GM11168 (cell line): ENCODE measurements around the gene TGIF2.

Experiments used
- in situ Hi-C: fragments of 300-500 bp; cut with MboI; formaldehyde crosslinking; loops from one replicate; pipeline ENCODE4 v1.12.0; 2022; ENCODE audit warnings: low sequenced_read_pairs; ENCODE audit not compliant: unreplicated experiment

TGIF2 gene

GRCh38 chr20:36574366-36575135, 1.2 kb downstream of the TGIF2 start:
- in situ Hi-C loops = no loop called here

DNA sequence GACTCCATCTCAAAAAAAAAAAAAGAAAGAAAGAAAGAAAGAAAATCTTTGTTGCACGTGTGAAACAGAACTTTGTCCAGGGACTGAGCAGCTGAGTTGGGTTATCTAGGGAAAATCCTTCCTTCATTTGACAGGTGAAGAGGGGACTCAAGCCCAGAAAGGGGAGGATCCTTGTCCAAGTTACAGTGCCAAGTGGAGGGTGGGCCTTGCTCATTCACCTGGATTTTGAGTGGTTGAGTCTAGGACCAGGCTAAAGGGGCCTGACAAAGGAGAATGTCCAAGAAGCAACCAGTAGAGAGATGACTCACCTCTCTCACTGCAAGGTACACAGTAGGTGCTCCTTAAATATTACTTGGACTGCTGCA, 2.7 kb downstream of the TGIF2 start:
- in situ Hi-C loops = no loop called here

GRCh38 chr20:36578356-36579041, 5.1 kb downstream of the TGIF2 start:
- in situ Hi-C loops = no loop called here

DNA sequence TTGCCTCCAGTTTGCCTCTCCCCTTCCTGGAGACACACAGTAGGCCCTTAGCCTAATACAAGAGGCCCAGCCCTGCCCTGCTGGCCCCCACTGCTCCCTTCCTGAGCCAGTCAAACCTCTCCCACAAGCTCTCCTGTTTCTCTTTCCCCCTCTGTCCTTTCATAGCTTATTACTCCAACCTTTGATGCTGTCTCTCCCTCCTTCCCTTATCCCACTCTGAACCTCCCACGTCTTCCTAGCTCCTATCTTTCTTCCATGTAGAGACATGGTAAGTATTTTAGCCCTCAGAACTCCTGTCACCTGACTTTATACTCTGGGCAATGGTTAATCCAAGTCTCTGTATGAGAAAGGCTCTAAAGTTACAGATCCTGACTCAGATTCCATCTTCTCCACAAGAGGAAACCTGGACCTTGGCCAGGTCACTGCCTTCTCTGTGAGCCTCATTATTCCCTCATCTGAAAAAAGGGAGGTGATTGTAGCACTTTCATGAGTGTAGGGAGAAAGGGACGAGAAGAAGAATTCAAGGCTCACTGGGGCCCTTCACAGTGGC, 6.7 kb downstream of the TGIF2 start:
- in situ Hi-C loops = no loop called here

DNA sequence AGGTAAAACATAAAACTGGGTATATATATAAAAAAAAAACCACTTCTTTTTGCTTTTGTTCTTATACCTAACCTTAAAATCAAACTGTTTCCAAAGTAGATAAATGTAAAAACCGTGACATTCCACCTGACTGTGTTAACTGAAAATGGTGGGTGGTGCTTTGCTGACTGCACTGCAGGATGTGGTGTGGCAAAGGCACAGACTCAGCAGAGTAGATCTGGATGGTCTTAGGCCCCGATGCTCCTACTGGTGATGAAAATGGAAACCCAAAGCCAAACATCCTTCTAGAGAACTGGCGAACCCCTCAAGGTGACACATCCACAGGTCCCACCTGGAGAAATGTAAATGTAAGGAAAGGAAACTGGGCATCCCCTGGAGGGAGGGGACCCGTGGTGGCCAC, 8.9 kb downstream of the TGIF2 start:
- in situ Hi-C loops = no loop called here

DNA sequence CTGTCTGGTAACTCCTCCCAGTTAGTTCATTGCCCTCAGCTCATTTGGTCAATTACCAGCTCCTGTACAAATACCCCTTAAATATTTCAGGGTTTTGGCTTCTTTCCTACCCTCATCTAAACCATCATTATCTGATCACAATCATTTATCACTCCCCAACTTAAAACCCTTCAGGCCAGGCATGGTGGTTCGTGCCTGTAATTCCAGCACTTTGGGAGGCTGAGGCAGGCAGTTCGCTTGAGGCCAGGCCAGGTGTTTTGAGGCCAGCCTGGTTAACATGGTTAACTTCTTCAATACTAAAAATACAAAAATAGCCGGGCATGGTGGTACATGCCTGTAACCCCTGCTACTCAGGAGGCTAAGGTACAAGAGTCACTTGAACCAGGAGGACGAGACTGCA, 9.4 kb downstream of the TGIF2 start:
- in situ Hi-C loops = no loop called here

DNA sequence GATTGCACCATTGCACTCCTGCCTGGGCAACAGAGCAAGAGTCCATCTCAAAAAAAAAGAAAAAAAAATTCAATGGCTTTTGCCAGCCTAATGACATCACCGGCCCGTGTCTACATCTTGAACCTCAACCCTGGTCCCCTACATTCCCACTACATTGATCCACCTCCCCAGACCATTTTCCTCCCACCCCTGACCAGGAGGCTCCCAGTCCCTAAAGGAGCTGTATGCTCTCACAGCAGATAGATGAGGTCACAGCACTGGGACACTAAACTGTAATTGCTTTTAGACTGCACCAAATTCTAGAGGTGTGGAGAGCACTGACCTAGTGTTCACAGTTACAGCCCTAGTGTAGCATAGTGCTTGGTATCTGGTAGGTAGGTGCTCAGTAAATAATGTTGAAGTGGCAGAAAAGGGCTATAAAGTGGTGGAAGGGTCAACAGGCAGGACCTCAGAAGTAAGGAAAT, 10.7 kb downstream of the TGIF2 start:
- in situ Hi-C loops = no loop called here

DNA sequence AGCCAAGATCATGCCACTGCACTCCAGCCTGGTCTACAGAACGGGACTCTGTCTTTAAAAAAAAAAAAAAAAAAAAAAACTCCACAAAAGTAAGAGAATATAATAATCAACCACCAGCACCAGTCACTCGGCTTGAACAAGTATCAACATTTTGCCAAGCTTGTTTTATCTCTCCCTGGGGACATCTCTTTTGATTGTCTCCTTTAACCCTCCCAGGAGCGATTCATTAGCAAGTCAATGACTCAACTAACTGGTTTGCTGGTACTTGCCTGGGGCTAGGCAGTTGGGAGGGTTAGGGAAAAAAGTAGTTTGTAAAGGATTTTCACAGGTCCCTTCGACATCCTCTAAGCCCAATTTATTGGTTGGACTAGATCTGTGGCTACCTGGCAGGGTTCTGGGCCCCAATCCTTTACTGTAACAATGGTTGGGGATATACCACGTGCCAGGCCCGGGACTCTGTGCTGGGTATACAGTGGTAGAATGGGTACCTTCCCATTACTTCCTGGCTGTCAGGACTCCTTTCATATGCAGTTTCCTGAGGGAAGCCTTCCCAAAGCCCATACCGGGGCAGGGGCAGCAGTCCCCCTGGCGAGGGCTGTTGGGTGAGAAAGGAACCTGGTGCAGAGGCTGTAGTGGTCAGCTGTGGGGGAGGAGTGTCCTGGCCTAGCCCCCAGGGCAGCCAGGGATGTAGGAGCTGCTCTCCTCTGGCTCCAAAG, 12.2 kb downstream of the TGIF2 start:
- in situ Hi-C loops = no loop called here

- in situ Hi-C loops = no loop called here
These were observed 14.1 kb downstream of the TGIF2 start for GRCh38 chr20:36587388-36588070.

- in situ Hi-C loops = no loop called here
These were observed 17.9 kb downstream of the TGIF2 start for GRCh38 chr20:36591281-36591680.

DNA sequence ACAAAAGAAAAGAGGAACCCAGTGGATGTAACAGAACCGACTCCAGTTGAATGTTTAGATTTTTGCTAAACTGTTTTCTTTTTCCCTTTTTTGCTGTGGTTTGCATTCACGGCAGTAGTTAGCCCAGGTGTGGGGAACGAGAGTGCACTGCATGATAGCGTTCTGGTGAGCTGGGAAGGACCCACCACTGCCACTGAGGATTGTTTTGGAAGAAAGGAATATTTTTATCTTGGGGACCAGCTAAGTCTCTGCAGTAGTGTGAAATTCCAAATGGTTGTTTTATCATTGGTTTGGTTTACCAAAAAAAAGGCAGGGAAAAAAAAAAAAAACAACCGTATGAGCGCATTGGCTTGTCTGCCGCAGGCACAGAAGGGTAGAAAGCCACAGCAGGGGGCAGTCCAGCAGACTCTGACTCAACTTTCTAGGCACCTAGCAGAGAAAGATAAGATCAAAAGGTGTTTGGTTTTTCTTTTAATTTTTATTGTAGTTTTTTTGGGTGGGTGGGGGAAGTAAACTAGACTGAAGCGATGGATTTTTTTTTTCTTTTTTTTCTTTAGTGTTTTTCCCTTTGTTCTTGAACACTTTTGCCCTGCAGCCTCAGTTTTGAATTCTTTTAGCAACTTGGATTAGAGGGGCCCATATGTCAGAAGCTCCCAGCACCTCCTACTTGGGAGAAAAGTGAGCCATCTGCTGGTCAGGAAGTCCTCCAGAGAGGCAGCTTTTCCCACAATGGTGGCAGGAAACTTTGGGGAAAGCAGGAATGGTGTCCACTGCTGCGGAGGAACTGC, 18.7 kb downstream of the TGIF2 start:
- in situ Hi-C loops = no loop called here

DNA sequence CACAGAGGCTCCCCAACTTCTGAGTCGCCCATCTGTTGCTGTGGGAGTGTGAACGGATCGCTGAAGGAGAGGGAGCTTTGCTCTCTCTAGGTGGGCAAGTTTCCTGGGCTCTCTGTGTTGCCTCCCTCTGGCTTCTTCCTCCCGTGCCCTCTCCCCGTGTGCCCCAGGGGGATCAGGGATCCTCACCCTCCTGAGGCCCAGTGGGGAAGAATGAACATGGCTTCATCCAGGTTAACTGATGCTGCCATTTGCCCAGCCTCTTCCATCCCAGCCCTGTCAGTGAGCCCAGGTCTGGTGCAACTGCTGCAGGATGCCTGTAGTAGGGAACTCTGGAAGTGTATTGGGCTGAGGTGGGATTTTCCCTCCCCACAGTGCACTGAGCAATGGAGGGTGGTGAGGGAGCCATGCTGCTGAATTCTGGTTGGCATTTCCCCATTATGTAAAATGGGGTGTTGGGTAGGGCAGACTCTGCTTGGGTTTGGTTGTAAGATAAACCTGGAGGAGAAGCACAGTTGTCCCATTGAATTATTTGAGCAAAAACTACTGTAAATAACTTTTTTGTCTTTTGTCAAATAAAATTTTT, 20.0 kb downstream of the TGIF2 start:
- in situ Hi-C loops = no loop called here

- in situ Hi-C loops = loop anchor here (25.0 kb wide), 1 partner anchor 287 kb away; the partner anchor contains the start of gene TLDC2
These were observed 26.5 kb downstream of the TGIF2 start for GRCh38 chr20:36599912-36600345.

GRCh38 chr20:36601540-36601939, 28.1 kb downstream of the TGIF2 start:
- in situ Hi-C loops = loop anchor here (25.0 kb wide), 1 partner anchor 286 kb away; the partner anchor contains the start of gene TLDC2

GRCh38 chr20:36604952-36605398, 31.6 kb downstream of the TGIF2 start:
- in situ Hi-C loops = loop anchor here (25.0 kb wide), 1 partner anchor 282 kb away; the partner anchor contains the start of gene TLDC2

GRCh38 chr20:36605399-36606157, 32.2 kb downstream of the TGIF2 start, which contains the start of gene RAB5IF:
RAB5IF (plus strand) TSS chr20:36605779; CDS start chr20:36605952, 173 bp downstream.
- in situ Hi-C loops = loop anchor here (25.0 kb wide), 1 partner anchor 282 kb away; the partner anchor contains the start of gene TLDC2

GRCh38 chr20:36606158-36607066, 33.0 kb downstream of the TGIF2 start:
- in situ Hi-C loops = loop anchor here (25.0 kb wide), 1 partner anchor 281 kb away; the partner anchor contains the start of gene TLDC2
